ENCODE data around the gene LRRC75B.
"Not testable (repeated sequence)": the region's sequence is repeated elsewhere in the genome, so short reads cannot be mapped to it uniquely, and the experiment has no call there.

LRRC75B gene

DNA sequence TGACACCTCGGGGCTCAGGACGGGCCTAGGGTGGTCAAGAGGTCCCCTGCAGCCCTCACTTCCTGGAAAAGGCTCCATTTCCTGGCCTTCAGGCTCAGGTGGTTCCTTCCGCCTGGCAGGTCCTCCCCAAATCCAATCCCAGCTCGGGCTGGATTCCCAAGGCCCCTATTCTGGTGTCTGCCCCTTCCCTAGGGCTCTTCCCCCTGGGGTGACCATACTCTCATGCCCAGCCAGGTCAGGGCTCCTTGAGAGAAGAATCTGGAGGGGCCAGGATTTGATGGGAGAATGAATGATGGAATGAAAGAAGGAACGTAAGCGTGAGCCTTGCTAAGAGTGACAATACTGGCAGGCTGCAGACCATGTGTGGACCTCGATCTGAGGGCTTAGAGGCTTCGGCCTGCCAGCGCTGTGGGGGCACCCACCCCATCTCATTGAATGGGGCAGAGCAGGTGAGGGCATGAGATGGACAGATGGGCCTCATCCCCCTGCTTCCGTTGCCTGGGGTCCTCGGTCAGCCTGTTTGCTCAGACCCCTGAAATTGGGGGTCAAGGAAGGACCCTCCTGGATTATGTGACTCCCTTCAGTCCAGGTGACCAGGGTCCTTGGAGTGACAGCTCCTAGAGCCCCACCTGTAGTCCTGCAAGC lies 9.4 kb upstream of the LRRC75B start:
- not testable (repeated sequence) for DNase-seq

DNA sequence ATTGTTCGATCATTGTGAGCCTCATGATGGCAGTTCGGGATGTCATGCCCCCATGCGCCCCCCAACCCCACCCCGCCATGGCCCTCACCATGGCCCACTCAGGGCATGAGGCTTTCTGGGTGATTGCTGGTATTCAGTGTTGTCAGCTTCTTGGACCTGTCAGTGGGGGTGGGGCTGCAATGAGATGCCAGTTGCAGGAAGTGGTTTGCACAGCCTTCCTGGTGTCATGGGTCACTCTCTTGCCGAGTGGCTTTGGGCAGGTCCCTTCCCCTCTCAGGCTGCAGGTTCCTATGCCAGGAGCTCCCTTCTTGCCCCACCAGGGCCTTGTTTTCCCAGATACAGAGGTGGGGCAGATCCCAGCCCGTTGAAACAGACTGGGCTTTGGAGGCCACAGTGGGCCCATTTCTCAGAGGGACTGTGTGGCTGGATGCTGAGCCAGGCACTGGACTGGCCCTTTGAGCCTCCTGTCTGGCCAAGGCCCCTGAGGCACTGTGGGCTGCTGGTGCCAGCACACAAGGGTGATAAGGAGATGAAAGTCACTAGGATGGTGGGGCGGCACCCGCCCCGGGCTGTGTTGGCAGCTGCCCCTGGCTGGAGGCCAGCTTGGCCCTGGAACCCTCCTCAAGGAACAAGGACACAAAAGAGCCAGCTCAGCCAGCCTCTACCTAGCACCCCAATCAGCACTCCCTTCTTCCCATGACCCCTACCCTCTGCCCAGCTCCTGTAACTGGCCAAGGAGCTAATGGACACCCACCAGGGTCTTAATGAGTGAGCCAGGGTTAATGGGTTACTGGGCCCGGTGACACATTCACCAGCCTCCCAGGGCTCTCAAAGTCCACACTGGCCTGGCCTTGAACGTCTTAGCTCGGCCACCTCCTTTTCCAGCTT lies 8.6 kb upstream of the LRRC75B start:
- no peak for DNase-seq

DNA sequence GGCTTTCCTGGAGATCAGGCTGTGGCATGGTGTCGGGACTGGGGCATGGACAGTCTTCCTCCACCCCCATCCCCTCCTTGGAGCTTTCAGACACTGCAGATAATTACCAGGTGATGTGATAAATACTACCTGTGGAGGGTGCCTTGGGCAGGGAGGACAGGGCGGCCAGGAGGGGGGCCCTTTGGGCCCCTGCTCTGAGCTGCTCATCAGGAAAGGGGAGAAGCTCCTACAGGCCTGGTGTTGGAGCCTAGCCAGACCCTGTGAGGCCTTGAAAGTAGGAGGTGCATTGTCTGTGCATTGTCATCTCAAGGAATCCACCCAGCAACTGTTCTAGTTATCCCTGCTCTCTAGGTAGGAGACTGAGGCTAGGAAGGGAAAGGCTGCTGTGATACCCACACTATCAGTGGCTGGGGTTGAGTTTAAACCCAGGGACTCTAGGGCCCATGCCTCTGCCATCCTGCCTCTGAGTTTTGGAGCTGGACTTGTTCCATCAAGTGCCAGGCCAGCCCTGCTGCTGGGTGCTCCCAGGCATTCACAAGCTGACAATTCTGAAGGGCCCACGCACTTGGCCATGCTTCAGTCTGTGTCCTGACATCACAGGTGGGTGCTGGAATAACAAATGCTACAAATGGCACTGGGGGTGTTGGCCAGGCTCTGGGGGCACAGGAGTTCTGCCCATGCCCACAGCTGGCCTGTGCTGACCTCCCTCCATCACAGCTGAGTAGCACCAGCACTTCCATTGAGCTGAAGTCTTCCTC lies 7.3 kb upstream of the LRRC75B start:
- not testable (repeated sequence) for DNase-seq

DNA sequence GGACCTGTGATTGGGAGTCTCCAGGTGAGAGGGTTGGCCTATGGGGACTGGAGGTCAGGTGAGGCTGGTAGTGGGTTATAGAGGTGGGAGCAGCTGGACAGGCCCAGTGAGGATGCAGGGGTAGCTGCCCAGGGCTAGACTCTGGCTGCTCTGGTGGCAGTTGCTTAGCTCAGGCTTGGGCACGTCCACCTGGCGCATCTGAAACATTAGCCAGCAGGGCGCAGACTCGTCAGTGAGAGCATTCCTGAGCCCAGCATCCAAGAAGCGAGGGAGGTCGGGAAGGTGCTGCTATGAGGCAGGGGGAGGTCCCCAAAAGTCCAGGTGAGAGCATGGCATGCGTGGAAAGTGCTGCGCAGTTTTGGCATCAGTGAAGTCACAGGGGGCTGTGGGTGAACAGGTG lies 6.6 kb upstream of the LRRC75B start:
- no peak for DNase-seq

DNA sequence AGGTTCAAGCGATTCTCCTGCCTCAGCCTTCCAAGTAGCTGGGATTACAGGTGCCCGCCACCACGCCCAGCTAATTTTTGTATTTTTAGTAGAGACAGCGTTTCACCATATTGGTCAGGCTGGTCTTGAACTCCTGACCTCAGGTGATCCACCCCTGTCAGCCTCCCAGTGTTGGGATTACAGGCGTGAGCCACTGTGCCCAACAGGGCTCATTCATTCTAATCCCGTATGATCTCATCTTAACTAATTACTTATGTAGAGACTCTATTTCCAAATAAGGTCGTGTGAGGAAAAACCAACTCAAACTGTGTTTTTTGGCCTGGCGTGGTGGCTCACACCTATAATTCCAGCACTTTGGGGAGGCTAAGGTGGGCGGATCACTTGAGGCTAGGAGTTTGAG lies 4.2 kb upstream of the LRRC75B start:
- not testable (repeated sequence) for DNase-seq

DNA sequence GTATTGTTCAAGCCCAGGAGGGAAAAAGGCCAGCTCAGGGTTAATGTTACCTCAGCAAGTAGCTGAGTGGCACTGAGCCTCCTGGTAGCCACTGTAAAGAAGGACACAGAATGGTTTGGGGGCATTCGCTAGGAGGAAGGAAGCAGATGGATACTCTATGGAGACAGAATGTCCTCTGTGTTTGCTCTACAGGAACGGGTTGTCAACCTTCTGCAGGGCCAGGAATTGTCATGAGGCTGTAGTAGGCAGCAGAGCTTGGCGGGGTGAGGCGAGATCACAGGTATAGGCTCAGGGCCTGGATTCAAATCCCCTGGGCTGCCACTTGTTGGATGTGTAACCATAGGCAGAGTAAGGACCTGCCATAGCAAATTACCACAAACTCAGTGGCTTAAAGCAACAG lies 3.0 kb upstream of the LRRC75B start:
- no peak for DNase-seq

DNA sequence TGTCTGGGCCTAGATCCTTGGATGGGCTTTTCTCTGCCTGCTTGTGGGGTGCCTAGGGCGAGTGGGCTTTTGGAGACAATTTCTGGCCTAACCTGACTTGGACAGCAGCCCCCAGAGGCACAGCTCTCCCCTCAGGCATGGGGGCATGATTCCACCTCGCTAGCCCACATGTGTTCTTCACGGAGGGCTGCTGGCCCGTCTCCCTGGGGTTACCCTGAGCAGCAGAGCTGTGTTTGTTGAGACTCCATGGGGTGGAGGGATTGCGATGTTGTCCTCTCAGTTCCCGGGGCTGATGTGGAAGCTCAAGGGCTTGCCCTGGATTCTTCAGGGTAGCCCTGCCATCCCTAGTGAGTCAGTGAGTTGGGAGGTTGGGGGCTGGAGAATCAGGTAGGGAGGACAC lies 2.4 kb upstream of the LRRC75B start:
- DNase-seq, result no peak

DNA sequence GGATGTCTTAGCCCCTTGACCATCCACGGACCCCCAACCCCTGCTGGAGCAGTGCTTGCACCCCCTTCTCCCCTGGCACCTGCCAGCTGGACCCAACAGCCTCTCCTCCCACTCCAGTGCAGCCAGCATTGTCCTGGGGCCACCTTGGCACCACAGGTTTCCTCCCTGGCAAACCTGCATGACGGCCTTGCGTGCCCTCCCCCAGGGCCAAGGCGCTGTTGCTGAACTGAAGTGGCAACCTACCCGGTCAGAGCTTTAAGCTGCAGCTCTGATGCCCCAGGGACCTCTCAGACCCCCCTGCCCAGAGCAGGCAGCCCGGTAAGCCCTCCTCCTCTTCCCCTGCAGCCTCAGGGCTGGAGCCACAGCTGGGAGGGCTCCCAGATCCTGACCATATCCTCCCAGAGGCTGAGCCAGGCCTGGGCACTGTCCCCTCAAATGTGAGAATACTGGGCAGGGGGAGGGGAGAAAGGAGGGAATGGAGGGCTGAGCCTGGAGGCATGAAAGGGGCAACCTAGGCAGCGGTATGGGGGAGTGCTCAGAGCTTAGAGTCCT lies 1.8 kb upstream of the LRRC75B start:
- DNase-seq, result no peak

DNA sequence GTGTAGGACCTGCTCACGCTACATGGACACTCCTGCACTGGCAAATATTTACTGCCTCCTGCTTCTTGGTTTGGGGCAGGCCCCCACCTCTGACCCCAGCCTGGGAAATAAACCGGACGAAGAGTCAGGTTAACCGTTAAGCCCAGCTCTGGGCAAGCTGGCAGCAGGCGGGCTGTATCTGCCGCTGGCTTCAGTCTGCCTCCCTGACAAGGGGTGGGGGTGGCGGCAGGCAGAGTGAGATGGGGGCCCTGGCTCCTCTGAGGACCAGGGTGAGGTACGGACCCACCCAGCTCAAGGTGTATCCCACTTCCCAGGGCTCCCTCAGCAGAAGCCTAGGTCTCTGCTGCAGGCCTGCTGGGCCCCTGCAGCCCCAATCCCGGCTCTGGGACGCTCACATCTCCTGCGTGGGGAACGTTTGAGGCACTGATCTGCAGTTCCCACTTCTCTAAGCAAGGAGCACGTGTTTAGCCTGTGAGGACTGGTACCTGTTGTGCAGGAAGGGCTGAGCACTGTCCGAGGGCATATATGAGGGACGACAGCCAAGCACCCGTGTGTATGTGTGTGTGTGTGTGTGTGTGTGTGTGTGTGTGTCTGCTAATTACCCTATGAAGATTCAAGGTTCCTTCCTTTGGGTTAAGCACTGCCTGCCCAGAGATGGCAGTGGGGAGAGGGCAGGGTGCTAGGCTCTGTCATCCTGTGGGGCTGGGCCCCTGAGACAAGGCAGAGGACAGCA lies 1.1 kb upstream of the LRRC75B start:
- DNase-seq, result no peak

DNA sequence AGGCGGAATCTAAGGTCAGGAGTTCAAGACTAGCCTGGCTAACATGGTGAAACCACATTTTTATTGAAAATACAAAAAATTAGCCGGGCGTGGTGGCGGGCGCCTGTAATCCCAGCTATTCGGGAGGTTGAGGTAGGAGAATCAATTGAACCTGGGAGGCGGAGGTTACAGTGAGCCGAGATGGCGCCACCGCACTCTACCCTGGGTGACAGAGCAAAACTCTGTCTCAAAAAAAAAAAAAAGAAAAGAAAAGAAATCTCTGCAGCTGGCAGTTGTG lies 624 bp upstream of the LRRC75B start:
- DNase-seq, result not testable (repeated sequence)

DNA sequence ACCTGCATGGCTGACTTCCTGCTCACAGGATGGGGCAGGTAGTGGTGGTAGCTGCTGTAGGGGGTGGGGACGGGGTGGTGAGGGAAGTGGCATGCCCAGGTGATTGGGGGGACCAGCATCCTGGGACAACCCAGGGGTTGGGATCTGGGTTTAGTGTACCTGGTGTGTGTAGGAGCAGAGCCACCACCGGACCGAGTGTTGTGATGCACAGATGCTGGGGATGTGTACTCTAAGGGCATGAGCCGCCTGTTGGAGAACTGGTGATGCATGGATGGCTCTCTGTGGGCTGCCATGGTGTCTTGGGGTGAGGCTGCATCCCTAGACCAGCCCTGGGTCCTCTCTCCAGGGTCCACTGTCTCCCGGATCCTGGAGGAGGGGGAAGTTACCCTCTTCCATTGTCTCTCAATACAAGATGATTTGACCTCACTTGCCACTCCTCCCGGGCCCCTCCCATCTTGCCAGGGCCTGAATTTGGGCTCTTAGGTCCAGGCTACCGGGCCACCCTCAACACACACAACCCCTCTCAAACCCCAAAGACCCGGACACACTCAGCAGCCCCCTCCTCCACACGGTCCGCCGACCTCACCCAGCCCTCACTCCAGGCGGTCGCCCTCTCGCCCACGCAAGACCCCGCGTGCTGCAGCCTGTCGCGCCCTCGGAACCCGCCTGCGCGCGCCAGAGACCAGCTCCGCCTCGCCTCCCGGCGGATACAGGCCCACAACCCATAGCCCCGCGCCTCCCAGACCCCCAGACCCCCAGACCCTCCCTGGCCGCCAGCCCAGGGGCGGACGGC lies 619 bp downstream of the LRRC75B start:
- DNase-seq, result no peak

DNA sequence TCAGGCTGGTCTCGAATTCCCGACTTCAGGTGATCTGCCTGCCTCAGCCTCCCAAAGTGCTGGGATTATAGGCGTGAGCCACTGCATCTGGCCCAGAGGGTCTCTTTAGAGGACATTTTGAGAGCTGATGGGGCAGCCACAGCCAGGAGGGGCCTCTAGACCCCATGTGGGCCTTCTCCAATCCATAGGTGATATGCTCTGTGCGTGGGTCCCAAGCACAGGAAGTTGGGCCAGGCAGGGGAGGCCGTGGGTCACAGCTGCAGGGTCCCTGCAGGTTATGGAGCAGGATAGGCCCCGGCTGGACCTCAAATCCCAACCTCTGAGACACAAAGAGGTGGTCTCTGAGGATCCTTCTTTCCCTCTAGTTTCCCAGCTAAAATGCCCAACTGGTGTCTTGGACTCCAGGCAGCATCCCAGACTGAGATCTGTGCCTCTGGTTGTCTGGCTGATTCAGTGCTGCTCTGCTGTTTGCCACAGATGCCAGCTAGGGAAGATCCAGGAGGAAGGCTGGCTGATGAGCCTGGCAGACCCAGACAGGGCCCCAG lies 1.5 kb downstream of the LRRC75B start:
- no peak for DNase-seq

DNA sequence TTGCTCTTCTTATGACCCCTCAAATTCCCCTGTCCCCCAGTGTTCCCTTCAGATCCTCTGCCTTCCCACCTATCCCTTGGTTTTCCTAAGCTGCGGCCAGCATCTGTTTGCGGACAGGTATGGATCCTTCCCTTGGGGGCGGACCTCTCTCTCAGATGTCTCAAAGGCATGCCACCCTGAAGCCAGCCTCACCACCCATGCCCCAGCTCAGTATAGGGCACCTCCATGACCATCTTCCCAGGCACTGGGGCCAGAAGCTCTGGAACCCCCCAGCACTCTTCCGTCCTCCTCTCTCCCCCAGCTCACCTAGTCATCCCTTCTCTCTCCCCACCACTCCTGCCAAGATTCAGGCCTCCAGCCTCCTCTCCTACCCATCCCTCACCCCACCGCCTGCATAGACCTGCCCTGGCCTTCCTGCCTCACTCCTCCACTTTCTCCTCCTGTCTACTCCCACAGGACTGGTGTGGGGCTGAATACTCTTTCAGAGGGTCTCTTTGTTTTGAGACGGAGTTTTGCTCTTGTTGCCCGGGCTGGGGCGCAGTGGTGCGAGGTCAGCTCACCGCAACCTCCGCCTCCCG lies 2.2 kb downstream of the LRRC75B start:
- DNase-seq, result no peak

DNA sequence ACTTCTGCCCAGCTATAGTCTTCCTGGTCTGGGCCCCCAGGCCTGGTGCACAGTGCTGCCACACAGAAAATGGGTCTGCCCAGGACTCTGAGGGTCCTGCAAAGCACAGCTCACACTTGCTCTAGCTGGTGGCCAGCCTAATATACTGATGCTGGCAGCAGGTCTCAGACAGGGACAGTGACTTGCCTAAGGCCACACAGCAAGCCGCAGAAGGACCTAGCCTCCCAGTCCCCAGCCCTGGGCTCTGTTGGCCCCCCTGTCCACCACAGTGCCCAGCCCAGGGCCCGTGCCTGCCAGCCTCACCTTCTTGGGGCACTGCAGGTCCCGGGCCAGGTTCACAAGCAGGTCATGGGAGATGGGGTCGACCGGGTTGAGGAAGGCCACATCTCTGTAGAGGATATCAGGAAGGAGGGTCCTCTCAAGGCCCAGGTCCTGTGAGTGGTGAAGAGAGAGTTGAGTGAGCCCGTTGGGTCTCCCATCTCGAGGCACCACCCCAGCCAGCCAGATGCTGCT lies 3.3 kb downstream of the LRRC75B start:
- DNase-seq, result no peak

DNA sequence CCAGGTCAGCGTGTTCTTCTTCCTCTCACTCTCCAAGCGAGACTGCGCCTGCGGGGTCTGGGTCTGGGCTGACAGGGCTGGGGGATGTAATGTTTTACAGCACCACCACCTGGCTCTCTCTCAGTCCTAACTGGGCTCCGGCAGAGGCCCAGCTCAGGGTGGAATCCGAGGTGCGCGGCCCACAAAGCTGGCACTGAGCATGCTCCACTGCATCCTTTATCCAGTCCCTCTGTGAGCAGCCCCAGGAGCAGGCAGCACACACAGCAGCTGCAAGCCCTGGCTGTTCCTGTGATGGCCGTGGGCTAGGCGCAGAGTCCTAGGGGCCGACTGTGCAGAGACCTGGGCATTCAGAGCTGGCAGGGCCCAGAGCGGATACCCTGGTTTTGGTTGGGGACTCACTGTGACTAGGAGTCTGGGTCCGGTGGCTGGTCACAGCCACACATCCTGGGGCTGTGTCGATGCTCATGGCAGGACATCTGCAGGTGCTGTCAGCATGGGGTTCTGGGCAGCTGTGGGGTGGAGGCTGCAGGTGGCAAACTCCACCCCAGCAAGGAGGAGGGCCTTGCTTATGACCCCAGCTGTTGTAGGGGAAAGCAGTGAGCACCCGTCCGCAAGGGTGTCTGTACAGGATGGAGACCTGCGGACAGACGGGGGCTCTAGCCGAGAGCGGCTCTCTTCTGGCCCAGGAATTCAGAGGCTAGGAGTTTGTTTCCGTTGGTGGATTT lies 4.0 kb downstream of the LRRC75B start:
- DNase-seq, result no peak

DNA sequence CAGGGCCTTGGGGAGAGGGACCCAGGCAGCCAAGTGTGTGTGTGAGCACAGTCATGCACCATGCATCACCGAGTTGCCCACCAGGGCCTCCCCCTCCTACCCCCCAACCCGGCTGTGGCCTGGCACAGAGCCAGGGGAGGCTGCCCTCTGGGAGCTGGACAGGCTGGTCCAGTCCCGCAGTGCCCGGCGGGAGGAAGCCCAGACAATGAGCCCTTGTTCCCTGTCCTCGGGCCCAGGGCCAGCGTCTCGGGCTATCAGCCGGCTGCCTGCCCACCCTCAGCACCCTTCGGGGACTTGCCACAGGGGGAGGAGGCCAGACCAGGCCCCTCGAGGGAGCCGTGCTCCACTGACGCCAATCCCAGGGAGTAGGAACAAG lies 4.5 kb downstream of the LRRC75B start:
- no peak for DNase-seq

DNA sequence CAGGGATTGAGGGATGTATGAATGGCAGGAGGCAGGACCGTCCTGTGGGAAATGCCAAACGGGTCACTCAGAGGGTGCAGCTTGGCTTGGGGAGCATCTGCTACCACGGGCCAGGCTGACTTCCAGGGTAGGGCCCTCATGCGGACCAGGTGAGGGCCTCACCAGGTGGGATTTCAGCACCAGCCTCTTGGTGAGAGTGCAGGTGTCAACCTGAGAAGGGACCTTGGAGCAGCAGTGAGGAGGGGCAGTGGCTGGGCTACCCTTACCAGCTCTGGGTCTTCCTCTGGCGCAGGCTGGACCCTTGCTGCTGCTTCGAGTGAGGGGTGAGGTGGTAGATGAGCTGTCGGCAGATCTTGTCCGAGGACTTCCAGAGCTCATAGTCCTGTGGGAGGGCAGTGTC lies 4.9 kb downstream of the LRRC75B start:
- no peak for DNase-seq

DNA sequence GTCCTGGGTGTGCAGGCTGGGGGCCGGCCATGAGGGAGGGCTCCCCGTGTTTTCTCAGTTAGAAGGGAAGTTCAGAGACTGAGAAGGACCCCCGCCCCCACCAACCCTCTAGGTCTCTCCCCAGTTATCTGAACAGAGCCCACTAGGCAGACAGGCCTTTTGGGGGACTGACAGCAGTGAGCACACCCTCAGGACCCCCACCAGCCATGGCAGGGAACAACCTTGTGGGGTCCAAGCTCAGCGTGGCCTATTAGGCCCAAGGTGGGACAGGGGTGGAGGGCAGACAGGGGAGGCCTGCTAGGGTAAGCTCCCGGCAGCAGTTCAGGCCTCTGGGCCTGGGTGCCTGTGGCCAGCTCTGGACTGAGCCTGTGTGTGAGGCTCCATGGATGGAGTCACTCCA lies 5.6 kb downstream of the LRRC75B start:
- no peak for DNase-seq

DNA sequence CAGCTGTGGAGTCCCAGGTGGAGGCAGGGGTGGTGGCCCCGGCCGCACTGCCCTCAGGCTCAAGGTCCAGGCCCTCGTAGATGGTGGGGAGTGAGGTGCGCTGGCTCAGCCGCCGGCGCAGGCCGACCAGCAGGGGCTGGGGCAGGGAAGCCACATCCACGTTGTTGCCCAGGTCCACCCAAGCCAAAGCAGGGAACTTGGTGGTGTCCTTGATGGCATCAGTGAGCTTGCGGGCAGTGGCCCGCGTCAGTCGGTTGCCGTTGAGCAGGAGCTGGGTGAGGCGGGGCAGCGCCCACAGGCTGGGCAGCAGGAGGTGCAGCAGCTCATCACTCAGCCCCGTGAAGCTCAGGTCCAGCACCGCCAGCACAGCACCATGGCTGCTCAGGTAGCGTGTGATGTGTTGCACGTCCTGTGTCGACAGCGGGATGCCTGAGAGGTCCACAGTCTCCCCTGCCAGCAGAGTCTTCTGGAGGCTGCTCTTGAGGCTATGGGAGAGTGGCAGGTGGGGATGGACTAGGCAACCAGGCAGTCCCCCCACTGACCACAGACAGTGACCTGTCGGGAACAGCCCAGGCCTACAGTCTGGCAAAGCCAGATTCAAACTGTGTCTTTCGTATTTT lies 6.8 kb downstream of the LRRC75B start:
- no peak for DNase-seq

DNA sequence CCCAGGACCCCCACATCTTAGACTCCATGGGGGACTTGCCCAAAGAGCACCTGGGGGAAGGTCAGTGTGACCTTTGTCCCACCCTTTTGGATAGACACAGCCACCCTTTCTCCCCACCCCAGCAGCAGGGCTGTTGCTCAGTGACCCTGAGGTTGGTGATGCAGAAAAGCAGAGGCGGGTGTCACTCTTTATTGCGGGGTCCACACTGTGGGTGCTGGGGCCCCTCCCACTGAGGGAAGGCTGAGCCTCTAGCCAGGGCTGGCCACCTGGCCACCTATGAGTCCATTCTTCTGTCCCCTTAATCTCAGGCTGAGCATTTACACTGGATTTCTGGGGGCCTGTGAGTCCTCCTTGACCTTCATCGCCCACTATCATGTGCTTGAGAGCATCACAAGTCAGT lies 7.4 kb downstream of the LRRC75B start:
- no peak for DNase-seq
